HG03565 (cell line): Measurements from ENCODE around the gene YAF2.

Source experiments
- ATAC-seq: cut with Tn5 transposase; IDR thresholded peaks from one replicate; pipeline ENCODE4 v1.9.1; 2021; ENCODE audit warnings: mild to moderate bottlenecking, moderate library complexity; ENCODE audit not compliant: unreplicated experiment

Gene YAF2

DNA sequence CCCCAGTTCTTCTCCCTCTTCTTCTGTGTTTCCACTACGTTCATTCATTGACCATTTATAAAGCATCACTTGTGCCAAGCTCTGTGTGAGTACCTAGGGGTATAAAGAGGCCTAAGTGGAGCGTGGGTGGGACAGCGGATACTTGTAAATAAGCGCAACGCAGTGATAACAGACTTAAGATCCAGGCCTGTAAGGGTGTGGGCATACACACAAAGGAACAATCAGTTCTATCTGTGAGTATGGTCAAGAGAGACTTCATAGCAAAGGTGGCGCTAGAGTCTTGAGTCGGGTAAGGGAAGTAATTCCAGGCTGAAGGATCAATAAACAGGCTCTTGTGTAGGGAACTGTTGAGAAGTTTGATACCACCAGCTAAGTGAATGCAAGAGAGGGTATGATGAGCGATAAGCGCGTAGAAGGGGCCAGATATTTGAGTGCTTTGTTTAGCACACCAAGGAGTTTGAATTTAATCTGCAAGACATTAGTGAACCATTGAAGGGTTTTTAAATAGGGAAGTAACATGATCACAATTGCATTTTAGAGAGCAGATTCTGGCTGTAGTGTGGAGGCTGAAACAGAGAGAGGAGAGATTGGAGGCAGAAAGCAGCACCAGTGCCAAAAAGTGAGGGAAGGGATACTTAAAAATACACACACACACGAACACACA lies 92.4 kb downstream of the YAF2 start:
- no peak for ATAC-seq

DNA sequence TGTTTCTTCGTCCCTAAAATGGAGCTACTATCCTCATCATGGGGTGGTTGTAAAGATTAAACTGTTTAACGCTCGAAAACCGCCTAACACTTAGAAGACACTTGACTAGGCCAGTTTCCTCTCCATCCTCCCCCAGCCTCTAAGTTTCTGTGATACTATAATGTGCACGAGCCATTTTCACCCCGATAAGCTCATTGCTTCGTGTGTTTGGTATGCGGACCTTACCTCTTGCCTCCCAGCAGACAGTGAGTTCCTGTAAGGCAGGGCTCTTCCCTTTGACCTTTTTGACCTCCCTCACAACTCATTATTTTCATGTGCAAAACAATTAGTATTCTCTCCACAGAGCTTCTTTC lies 92.9 kb downstream of the YAF2 start:
- no peak for ATAC-seq

DNA sequence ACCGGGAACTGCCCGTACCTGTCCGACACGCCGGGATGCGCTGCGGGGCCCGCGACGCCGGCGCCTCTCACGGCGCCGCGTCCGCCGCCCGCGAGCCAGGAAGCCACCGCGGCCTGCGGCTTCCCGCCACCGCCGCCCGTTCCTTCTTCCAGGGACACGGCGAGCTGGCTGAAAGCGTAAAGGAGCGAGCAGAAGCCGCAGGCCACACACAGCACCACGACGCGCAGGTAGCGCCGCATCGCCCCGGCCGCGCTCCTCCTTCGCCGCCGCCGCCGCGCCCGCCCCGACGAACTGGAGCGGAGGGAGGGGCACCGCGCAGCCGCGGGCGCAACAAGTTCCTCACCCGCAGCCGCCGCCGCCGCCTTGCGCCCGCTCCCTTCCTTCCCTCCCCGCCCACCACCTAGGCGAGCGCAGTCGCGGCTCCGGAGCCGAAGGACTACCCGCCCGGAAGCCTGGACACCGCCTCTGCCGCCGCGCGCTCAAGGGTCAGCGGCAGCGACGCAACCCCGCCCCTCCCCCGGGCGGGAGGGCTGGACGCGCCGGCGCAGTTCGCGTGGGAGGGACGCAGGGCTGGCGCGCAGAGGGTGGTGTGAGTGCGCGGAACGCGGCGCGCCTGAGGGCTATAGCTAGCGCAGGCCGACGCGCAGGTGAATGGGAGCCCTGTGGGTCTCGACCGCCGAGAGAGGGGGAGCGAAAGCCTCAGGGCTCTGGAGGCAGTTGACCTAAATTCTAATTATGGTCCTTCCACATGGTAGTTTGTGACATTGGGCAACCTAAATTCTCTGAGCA lies 93.4 kb downstream of the YAF2 start, which contains the start of gene GXYLT1:
TSS of gene GXYLT1 (minus strand) at position 467 of the 789 bp plus-strand sequence. CDS start at position 239, 228 bp downstream.
- peak; percentile 89 for ATAC-seq

DNA sequence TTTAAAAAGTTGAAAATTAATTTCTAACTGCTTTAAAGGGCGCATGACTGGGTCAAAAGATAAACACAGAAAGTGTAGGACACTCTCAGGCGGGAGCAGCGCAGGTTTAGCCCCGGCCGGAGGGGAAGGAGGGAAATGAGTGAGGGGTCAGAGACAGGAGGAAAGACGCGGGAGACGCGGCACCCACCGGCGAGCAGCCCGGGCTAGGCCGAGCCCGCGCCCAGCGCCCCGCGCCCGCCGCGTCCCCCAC lies 94.0 kb downstream of the YAF2 start:
- no peak for ATAC-seq

DNA sequence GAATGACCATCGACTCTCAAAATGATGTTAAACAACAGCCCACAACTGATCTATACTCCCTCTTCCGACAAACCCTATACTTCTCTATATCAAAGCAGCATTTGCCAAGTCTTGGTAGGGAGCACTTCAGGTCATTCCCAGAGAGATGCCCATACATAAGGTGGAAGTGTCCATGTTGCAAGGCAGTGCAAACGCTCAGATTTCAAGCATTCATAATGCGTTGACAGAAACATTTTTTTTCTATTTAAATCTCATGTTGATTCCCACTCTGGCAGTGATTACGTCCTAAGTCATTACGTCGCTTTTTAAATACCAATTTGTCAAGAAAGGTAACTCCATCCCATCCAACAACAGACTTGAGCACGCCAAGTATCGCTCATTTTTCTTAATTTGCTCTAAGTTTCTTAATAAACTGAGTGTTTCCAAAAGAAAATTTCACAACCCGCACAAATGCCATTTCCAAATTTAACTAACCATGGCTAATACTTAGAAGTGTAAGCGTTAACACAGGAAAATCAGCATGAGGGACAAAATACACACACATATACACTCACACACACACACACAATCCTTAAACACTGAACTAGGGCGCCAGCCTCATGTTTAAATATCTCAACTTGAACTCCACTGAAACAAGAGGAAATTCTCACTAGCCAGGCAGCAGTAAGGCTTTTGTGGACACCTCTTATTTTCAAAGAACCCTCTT lies 94.4 kb downstream of the YAF2 start:
- no peak for ATAC-seq

DNA sequence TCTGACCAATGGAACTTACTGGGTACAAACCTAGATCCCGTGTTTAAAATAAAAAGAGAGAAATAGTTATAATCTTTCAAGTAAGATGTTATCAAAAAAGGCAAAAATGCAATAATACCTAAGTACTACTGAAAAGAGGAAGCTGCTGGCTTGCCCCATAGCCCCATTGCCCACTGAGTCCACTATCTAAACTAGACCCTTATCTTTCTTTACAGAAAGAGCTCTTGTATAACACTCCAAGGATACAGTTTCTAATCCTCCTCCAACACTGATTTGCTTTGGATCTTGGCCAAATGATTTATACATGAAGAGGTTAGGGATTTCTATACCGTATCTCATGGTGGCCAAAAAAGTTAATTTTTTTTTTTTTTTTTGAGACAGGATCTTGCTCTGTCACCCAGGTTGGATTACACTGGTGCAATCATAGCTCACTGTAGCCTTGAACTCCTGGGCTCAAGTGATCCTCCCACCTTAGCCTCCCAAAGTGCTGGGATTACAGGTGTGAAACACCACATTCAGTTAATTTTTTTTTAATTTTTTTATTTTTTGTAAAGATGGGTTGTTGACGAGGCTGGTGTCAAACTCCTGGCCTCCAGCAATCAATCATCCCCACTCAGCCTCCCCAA lies 96.0 kb downstream of the YAF2 start:
- ATAC-seq: no peak

DNA sequence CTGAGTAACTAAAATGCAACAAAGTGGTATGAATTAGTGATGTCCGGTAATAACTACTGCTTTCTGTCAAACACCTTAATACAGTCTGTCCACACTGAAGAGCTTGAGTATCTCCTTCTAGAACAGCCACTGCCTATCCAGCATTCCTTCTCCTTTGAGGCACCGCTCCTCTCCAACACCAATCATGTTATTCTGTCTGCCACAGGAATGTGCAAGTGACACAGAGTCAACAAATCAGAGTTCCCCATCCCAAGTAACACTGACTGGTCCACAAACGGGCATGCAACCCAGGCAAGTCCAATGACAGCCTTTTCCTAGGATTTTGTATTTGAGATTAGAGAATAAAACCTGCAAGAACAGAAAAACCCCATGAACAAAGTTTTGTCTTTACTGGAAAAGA lies 97.1 kb downstream of the YAF2 start:
- ATAC-seq: no peak

DNA sequence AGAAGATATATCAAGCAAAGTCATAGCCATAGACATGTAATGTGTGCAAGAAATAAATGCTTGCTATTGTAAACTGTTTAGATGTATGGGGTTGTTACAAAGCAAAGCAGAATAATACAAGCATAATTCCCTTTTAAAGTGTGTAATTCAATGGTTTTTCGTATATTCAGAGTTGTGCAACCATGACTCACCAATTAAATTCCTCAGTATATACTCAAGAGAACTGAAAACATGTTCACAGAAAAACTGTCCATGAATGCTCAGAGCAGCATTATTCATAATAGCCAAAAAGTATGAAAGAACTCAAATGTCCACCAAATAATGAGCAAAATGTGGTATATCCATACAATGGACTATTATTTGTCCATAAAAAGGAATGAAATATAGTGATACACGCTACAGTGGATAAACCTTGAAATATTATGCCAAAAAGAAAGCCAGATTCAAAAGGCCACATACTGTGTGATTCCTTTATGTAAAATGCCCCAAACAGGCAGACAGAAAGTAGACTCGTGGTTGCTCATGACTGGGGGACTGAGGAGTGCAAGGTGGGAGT lies 102.7 kb downstream of the YAF2 start:
- no peak for ATAC-seq

DNA sequence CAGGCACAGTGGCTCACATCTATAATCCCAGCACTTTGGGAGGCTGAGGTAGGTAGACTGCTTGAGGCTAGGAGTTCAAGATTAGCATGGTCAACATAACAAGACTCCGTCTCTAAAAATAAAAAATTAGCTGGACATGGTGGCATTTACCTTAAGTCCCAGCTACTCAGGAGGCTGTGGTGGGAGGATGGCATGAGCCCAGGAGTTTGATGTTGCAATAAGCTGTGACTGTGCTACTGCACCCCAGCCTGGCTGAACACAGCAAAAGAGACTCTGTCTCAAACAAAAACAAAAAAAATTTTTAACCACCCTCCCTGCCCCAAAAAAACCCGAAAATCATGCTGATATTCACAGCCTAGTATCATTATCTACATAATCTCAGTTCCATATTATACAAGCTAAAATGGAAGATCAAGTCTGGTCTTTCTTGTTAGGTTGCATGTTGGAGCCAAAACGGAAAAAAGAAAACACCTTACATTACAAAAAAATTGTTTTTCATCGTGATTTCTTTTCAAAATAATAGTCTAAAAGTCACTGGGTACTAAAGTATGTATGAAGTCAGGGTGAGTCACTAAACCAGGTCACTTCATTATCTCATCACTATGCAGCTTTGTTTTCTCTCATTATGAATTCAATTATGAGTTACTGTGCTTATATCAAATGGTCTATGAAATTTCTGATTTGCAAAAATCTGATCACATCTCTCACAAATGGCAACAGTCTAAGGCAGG lies 107.2 kb downstream of the YAF2 start:
- no peak for ATAC-seq

DNA sequence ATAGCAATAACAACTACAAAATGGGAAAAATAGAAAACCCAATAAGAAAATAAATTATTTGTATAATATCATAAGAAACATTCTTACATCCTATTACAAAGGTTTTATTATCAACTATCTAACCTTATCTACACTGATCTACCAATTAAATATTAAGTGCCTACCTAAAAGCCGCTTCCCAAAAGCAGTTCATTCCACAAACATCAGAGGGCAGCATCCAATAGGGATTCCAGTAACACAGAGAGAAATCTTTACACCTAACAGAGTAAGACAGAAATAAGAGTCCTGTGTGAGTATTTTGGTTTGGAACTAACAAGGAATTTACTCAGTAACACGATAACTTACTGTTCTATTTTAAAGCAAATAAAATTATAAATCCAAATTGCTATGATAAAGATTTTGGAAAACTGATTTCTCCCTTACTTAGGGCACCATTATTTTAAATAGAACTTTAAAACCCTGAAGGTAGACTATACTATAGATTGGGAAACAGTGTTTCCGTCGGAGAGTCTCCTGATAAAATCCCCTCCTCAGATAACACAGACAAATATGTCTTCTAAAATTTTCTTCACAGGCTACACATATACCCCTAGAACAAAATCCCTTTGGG lies 108.3 kb downstream of the YAF2 start:
- no peak for ATAC-seq

DNA sequence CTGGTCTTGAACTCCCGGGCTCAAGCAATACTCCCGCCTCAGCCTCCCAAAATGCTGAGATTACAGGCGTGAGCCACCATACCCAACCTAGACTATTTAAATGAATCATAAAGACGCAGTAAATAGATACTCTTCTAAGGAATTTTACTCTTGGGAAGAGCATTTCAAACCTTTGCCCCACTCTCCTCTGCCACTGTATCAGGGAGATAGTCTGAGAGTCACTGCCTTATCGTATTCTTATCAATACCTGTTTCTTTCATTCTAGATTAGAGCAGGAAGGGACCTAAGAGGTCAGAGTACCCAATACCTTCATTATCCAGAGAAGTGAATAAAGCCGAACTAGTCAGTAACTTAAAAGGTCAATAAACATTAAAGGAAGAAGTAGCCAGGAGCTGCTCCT lies 109.2 kb downstream of the YAF2 start:
- ATAC-seq: no peak

DNA sequence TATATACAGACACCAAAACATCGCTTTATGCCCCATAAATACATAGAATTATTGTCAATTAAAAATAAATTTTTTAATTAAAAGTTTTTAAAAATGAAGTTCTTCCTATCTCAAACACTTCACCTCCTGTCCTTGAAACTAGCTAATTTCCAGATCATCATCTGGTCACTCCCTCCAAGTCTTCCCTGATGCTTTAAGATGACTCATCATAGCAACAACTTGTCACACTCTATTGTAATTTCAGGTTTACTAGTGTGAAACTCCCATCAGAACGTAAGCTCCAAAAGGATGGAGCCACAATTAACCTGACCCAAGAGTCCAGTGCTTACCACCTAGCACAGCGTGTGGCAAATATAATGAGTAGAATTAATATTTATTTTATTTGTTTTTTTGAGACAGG lies 109.7 kb downstream of the YAF2 start:
- ATAC-seq: no peak

DNA sequence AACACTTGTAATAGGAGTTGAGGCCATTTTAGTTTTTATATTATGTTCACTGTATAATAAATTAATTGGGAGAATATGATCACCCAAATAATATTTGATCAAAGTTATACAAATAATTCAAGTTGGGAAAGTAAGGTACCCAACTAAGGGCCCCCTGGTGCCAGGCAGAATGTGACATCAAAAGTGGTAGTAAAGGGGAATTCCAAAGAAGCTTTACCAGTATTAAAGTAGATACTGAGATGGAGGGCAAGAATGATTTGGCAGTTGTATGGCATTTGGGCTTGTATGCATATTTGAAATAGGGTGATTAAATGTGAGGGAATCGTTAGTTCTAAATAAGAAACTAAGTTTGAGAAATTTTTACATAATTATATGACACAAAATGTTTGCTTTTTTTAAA lies 111.1 kb downstream of the YAF2 start:
- ATAC-seq: no peak

DNA sequence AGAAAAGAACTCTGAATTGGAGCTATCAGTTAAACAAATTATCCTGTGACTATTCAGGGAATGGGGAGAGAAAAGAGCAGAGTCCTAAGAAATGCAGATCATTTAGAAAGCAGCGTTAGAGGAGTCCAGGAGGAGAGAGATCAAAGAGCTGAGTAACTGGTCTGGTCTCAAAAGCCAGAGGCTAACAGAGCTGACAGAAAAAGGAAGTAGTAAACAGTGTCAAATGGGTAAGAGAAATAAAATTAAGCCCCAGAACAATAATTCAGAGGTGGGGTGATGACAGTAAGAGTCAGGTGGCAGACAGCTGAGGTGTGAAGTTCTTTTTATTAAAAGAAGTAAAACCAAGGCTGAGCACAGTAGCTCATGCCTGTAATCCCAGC lies 112.7 kb downstream of the YAF2 start:
- ATAC-seq: no peak

DNA sequence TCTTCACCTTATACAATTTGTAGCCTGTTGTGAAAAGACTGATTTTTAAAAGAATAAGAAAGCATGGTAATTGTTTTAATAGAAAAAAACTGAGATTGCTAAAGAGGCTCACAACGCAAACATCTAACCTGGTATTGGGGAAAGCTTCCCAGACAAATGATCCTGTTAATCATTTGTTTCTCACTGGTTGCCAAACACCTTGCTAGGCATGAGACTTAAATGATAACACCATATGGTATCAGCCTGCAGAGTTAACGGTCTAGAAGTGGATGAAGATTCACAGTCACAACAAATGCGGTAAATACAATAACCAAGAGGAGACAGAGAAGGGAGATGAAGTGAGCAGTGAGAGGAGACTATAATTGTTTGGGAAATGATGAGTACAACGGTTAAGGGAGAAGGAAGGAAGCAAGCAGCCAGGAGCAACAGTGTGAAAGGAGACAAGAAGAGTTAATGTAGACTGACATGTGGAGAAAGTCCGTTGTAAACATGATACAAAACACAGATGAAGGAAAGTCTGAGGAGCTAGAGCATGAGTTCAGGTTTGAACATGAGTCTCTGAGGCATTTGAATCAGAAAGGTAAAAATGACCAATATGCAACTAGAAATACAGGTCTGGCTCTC lies 113.2 kb downstream of the YAF2 start:
- ATAC-seq: no peak

DNA sequence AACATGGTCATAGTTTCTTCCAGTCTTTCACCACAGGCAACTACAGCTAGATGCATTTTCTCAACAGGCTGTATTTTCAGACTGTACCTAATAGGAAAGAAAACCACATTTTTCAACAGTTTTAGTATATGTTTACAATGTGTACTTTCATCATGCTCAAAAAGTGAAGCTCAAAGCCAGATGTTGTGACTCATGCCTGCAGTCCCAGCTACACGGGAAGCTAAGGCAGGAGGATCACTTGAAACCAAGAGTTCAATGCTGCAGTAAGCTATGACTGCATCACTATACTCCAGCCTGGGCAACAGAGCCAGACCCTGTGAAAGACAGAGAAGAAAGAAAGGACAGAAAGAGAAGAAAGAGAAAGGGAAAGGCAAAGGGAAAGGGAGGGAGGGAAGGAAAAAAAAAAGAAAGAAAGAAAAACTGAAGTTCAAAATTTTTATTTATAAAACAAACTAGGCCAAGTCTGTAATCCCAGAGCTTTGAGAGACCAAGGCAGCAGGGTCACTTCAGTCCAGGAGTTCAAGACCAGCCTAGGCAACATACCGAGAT lies 118.9 kb downstream of the YAF2 start:
- ATAC-seq: no peak

DNA sequence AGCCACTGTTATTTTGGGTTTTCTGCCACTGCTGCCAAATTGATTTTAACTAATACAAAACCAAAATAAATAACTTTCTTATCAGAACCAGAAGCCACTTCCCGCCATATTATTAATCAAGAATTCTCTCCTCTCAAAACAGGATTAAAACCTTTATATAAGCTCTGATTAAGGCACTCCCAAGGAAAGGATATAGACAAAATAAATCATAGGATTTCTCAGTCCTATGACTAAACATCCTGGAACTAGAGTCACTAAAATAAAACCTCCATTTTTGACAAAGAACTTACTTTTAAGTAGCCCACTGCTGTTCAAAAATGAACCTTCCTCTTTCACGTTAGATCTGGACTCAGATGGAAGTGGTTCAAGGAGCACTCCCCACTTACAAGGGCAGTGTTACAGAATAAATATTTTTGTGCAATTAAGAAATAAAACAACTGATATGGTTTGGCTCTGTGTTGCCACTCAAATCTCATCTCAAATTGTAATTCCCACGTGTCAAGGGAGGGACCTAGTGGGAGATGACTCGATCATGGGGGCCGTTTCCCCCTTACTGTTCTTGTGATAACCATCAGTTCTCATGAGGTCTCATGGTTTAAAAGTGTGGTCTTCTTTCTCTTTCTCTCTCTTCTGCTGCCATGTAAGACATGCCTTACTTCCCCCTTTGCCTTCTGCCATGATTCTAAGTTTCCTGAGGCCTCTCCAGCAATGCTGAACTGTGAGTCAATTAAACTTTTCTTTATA lies 119.7 kb downstream of the YAF2 start:
- no peak for ATAC-seq

DNA sequence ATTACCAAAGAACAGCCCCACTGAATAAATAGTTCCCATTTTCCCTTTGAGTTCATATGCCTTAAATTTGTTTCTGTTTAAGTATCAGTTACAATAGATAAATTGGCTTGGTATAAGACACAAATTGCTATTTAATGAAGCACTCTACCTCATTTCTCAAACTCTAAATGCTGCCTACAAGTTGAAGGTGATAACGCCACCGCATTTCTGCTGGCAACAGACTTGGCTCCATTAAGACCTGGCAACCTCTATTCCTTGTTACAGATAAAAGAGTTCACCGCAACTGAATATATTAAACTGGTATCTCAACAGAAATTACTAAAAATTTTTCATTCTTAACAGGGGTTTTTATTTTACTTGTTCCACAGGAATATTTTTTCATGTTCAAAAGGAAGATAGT lies 129.0 kb downstream of the YAF2 start:
- no peak for ATAC-seq
